Neural cell (in vitro differentiated cells): Measurements from ENCODE around the gene ZFR2. TPM values are rescaled to one million over a fixed set of nuclear protein-coding genes. Genes with fewer than 3 reads are reported as not detected.

Source experiments
- H2AFZ ChIP-seq: fragments of 200-600, 300-800 bp; sonication (generic), shearing (Covaris generic); 2 replicates; pipeline ENCODE4 v1.6.0; 2014; ENCODE audit warnings: low read depth, mild to moderate bottlenecking, antibody characterized with exemption, low read length, moderate library complexity
- H3F3A ChIP-seq: fragments of 200-600 bp; shearing (Covaris generic); 2 replicates; pipeline ENCODE4 v1.6.1; 2016; ENCODE audit warnings: mild to moderate bottlenecking, moderate library complexity, mixed read lengths, antibody characterized with exemption, low read length; ENCODE audit not compliant: insufficient read depth, poor library complexity, severe bottlenecking
- H3K27ac ChIP-seq: fragments of 200-600, 300-800 bp; sonication (generic), shearing (Covaris generic); 2 replicates; pipeline ENCODE4 v1.5.1; 2014; ENCODE audit warnings: mild to moderate bottlenecking, low read length, moderate library complexity
- H3K27me3 ChIP-seq: fragments of 300-800, 200-600 bp; sonication (generic), shearing (Covaris generic); 2 replicates; pipeline ENCODE4 v1.6.0; 2014; ENCODE audit warnings: mild to moderate bottlenecking, low read depth, low read length, moderate library complexity; ENCODE audit not compliant: insufficient read depth
- H3K36me3 ChIP-seq: fragments of 300-800, 200-600 bp; sonication (generic), shearing (Covaris generic); 2 replicates; pipeline ENCODE4 v1.5.1; 2014; ENCODE audit warnings: mild to moderate bottlenecking, antibody characterized with exemption, low read length, moderate library complexity; ENCODE audit not compliant: insufficient read depth
- H3K4me2 ChIP-seq: fragments of 300-800, 200-600 bp; sonication (generic), shearing (Covaris generic); 2 replicates; pipeline ENCODE4 v1.6.0; 2014; ENCODE audit warnings: mild to moderate bottlenecking, low read length
- H3K4me3 ChIP-seq: fragments of 300-800, 200-600 bp; sonication (generic), shearing (Covaris generic); 2 replicates; pipeline ENCODE4 v1.5.1; 2014; ENCODE audit warnings: mild to moderate bottlenecking, low read length, moderate library complexity
- H3K79me2 ChIP-seq: fragments of 200-600 bp; shearing (Covaris generic); replicated peaks from 2 replicates; pipeline ENCODE4 v1.6.0; 2014; ENCODE audit warnings: mild to moderate bottlenecking, low read length, moderate library complexity; ENCODE audit not compliant: insufficient read depth
- H3K9ac ChIP-seq: fragments of 300-800, 200-600 bp; sonication (generic), shearing (Covaris generic); 2 replicates; pipeline ENCODE4 v1.6.1; 2016; ENCODE audit warnings: mild to moderate bottlenecking, low read length, mixed read lengths
- H3K9me2 ChIP-seq: fragments of 200-600 bp; shearing (Covaris generic); 2 replicates; pipeline ENCODE4 v1.6.1; 2016; ENCODE audit warnings: mild to moderate bottlenecking, low read length, mixed read lengths; ENCODE audit not compliant: insufficient read depth
- H3K9me3 ChIP-seq: fragments of 200-600, 300-800 bp; sonication (generic), shearing (Covaris generic); 2 replicates; pipeline ENCODE4 v1.6.1; 2016; ENCODE audit warnings: mild to moderate bottlenecking, mixed run types, low read length, moderate library complexity, mixed read lengths
- H4K20me1 ChIP-seq: fragments of 200-600 bp; shearing (Covaris generic); 2 replicates; pipeline ENCODE4 v1.6.1; 2016; ENCODE audit warnings: mild to moderate bottlenecking, mixed run types; ENCODE audit not compliant: insufficient read depth
- EP300 ChIP-seq: fragments of 450-650 bp; conservative IDR thresholded peaks from 2 replicates; pipeline ENCODE4 v1.6.1; 2014; ENCODE audit warnings: antibody characterized with exemption, mild to moderate bottlenecking, moderate library complexity; ENCODE audit not compliant: poor library complexity, severe bottlenecking
- EZH2 ChIP-seq: fragments of 200-600, 300-800 bp; shearing (Covaris generic), sonication (generic); IDR thresholded peaks from 2 replicates; pipeline ENCODE4 v1.6.1; 2014; ENCODE audit warnings: antibody characterized with exemption, low read length, borderline replicate concordance, mild to moderate bottlenecking; ENCODE audit not compliant: insufficient read depth, poor library complexity, severe bottlenecking
- MXI1 ChIP-seq: fragments of 450-650 bp; conservative IDR thresholded peaks from 2 replicates; pipeline ENCODE4 v1.6.1; 2014; ENCODE audit warnings: antibody characterized with exemption, mild to moderate bottlenecking; ENCODE audit not compliant: poor library complexity, severe bottlenecking
- POLR2AphosphoS5 ChIP-seq: IDR thresholded peaks from 2 replicates; pipeline ENCODE4 v1.6.1; 2012
- RAD21 ChIP-seq: fragments of 450-650 bp; conservative IDR thresholded peaks from 2 replicates; pipeline ENCODE4 v1.6.1; 2014; ENCODE audit warnings: antibody characterized with exemption, mild to moderate bottlenecking, moderate library complexity
- SMC3 ChIP-seq: fragments of 450-650 bp; conservative IDR thresholded peaks from 2 replicates; pipeline ENCODE4 v1.6.1; 2014; ENCODE audit warnings: antibody characterized with exemption, mild to moderate bottlenecking, moderate library complexity; ENCODE audit not compliant: poor library complexity
- TAF1 ChIP-seq: IDR thresholded peaks from 2 replicates; pipeline ENCODE4 v1.6.1; 2012; ENCODE audit warnings: low read depth
- polyA plus RNA-seq: library from polyadenylated mRNA; depleted of rRNA; stranded (reverse); fragments of >200 nt; gene quantifications from 2 replicates; pipeline ENCODE4 v1.2.3, GENCODE V29; 2014
- TF ChIP-seq, protein P1 (sequence below): IDR thresholded peaks from 2 replicates; pipeline ENCODE4 v1.6.1; 2012; ENCODE audit warnings: borderline replicate concordance
- TF ChIP-seq, protein P2 (sequence below): fragments of 450-650 bp; IDR thresholded peaks from 2 replicates; pipeline ENCODE4 v1.5.1; 2014; ENCODE audit warnings: antibody characterized with exemption, mild to moderate bottlenecking, moderate library complexity; ENCODE audit not compliant: poor library complexity, severe bottlenecking

Gene ZFR2
- polyA plus RNA-seq, 1 donor from 2014 or later, result 9.0 TPM

DNA sequence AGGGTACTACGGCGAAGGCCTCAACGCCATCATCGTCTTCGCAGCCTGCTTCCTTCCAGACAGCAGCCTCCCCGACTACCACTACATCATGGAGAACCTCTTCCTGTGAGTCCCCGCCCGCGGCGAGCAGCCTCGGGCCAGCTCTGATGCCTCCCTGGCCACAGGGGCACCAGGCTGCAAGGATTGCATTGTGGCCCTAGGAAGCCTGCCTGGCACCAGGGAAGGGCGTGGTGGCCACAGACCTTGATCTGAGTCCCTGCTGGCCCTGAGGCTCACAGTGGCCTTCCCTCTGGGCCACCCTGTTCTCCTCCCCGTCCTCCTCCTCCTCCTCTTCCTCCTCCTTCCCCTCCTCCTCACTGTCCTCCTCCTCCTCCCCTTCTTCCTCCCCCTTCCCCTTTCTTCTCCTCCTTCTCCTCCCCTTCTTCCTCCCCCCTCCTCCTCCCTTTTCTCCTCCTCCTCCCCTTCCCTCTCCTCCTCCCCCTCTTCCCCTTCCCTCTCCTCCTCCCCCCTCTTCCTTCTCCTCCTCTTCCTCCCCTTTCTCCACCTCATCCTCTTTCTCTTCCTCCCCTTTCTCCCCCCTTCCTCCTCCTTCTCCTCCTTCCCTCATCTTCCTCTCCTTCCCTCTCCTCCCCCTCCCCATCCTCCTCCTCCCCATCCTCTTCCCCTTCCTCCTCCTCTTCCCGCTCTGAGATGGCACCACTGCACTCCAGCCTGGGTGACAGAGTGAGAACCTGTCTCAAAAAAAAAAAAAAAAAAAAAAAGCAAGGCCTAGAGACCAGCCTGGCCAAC is 39.6 kb upstream of the ZFR2 start:
- Histone ChIP-seq H3K9me3 (peaks cover 13% of the 10 kb centered on the region), H3K4me2 (no peak overlapping the region), H2AFZ (no peak overlapping the region), H3K27ac (no peak overlapping the region), H4K20me1 (no peaks in the 10 kb centered on the region), H3K27me3 (no peaks in the 10 kb centered on the region), H3K9ac (no peak overlapping the region), H3K4me3 (no peak overlapping the region), H3K9me2 (no peaks in the 10 kb centered on the region), H3F3A (no peaks in the 10 kb centered on the region), H3K36me3 (peaks cover 25% of the 10 kb centered on the region), H3K79me2 (no peaks in the 10 kb centered on the region)
- no peak for TF ChIP-seq TAF1

DNA sequence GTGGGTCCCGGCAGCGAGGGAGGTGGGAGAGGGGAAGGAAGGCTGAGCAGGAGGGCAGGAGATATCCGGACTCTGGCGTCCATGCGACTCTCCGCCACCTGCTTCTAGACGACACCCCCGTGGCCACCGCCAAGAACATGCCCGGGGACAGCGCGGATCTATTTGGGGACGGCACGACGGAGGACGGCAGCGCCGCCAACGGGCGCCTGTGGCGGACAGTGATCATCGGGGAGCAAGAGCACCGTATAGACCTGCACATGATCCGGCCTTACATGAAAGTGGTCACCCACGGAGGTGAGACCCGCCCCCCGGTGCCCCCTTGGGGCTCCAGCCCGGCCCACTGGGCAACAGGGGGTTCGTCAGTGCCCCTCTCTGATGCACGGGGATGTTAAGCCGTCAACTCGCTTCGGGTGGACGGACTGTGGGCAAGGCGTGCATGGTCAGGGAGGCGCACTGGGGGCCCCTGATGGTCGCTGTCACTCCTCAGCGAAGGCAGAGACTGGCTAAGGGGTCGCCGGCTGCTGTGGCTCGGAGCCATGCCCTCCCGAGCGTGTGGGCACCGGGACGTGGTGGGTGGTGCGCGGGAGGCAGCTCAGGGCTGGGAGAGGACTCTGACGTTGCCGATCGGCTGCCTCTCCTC is 38.9 kb upstream of the ZFR2 start:
- H3K9me2 ChIP-seq, result no peaks in the 10 kb centered on the region
- no peaks in the 10 kb centered on the region for H4K20me1 ChIP-seq
- no peaks in the 10 kb centered on the region for H3F3A ChIP-seq
- H3K79me2 ChIP-seq, result no peaks in the 10 kb centered on the region
- no peak overlapping the region for H3K4me3 ChIP-seq
- H3K36me3 ChIP-seq, result peaks cover 25% of the 10 kb centered on the region
- no peak overlapping the region for H2AFZ ChIP-seq
- TF ChIP-seq MXI1 (no peak), SMC3 (no peak), EP300 (no peak), TAF1 (no peak), EZH2 (no peak), RAD21 (no peak), POLR2AphosphoS5 (no peak)
- TF ChIP-seq, protein P1, sequence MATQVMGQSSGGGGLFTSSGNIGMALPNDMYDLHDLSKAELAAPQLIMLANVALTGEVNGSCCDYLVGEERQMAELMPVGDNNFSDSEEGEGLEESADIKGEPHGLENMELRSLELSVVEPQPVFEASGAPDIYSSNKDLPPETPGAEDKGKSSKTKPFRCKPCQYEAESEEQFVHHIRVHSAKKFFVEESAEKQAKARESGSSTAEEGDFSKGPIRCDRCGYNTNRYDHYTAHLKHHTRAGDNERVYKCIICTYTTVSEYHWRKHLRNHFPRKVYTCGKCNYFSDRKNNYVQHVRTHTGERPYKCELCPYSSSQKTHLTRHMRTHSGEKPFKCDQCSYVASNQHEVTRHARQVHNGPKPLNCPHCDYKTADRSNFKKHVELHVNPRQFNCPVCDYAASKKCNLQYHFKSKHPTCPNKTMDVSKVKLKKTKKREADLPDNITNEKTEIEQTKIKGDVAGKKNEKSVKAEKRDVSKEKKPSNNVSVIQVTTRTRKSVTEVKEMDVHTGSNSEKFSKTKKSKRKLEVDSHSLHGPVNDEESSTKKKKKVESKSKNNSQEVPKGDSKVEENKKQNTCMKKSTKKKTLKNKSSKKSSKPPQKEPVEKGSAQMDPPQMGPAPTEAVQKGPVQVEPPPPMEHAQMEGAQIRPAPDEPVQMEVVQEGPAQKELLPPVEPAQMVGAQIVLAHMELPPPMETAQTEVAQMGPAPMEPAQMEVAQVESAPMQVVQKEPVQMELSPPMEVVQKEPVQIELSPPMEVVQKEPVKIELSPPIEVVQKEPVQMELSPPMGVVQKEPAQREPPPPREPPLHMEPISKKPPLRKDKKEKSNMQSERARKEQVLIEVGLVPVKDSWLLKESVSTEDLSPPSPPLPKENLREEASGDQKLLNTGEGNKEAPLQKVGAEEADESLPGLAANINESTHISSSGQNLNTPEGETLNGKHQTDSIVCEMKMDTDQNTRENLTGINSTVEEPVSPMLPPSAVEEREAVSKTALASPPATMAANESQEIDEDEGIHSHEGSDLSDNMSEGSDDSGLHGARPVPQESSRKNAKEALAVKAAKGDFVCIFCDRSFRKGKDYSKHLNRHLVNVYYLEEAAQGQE, result no peak
- TF ChIP-seq, protein P2, sequence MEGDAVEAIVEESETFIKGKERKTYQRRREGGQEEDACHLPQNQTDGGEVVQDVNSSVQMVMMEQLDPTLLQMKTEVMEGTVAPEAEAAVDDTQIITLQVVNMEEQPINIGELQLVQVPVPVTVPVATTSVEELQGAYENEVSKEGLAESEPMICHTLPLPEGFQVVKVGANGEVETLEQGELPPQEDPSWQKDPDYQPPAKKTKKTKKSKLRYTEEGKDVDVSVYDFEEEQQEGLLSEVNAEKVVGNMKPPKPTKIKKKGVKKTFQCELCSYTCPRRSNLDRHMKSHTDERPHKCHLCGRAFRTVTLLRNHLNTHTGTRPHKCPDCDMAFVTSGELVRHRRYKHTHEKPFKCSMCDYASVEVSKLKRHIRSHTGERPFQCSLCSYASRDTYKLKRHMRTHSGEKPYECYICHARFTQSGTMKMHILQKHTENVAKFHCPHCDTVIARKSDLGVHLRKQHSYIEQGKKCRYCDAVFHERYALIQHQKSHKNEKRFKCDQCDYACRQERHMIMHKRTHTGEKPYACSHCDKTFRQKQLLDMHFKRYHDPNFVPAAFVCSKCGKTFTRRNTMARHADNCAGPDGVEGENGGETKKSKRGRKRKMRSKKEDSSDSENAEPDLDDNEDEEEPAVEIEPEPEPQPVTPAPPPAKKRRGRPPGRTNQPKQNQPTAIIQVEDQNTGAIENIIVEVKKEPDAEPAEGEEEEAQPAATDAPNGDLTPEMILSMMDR, result no peak
- no peak overlapping the region for H3K4me2 ChIP-seq
- H3K27ac ChIP-seq, result no peak overlapping the region
- H3K9ac ChIP-seq, result no peak overlapping the region
- no peaks in the 10 kb centered on the region for H3K27me3 ChIP-seq
- peaks cover 13% of the 10 kb centered on the region for H3K9me3 ChIP-seq
